ENCODE results near the gene PPP1R9B.

GRCh38 chr17:50144355-50144754 lies 6.1 kb downstream of the PPP1R9B start:
- TF ChIP-seq EZH2 (IDR thresholded peaks at IDR 0.05; ENCODE audit: borderline replicate concordance) (no peak), EZH2phosphoT487 (IDR thresholded peaks at IDR 0.05; ENCODE audit: low read depth, severe bottlenecking, unreplicated experiment) (no peak)
- TF ChIP-seq, protein P1, sequence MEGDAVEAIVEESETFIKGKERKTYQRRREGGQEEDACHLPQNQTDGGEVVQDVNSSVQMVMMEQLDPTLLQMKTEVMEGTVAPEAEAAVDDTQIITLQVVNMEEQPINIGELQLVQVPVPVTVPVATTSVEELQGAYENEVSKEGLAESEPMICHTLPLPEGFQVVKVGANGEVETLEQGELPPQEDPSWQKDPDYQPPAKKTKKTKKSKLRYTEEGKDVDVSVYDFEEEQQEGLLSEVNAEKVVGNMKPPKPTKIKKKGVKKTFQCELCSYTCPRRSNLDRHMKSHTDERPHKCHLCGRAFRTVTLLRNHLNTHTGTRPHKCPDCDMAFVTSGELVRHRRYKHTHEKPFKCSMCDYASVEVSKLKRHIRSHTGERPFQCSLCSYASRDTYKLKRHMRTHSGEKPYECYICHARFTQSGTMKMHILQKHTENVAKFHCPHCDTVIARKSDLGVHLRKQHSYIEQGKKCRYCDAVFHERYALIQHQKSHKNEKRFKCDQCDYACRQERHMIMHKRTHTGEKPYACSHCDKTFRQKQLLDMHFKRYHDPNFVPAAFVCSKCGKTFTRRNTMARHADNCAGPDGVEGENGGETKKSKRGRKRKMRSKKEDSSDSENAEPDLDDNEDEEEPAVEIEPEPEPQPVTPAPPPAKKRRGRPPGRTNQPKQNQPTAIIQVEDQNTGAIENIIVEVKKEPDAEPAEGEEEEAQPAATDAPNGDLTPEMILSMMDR (IDR thresholded peaks at IDR 0.05; ENCODE audit: poor library complexity) = no peak

Data from hepatocyte (in vitro differentiated cells).